HG03469 (cell line): Measurements from ENCODE around the gene PLAU.
A peak's percentile ranks its signal among the peaks of the same experiment; 100 is the strongest.
"Not testable (repeated sequence)": the region's sequence is repeated elsewhere in the genome, so short reads cannot be mapped to it uniquely, and the experiment has no call there.

Experiments
- ATAC-seq: cut with Tn5 transposase; IDR thresholded peaks from one replicate; pipeline ENCODE4 v1.9.1; 2021; ENCODE audit warnings: mild to moderate bottlenecking, moderate library complexity, moderate number of reproducible peaks; ENCODE audit not compliant: unreplicated experiment

PLAU gene

GRCh38 chr10:73948947-73949633, 38.2 kb downstream of the PLAU start:
- no peak for ATAC-seq

GRCh38 chr10:73950155-73950948, 39.4 kb downstream of the PLAU start:
- ATAC-seq, result no peak

- ATAC-seq, result no peak
Observed at GRCh38 chr10:73953665-73954064, 42.7 kb downstream of the PLAU start.

GRCh38 chr10:73954737-73955136, 43.8 kb downstream of the PLAU start:
- ATAC-seq, result no peak

- no peak for ATAC-seq
Observed at GRCh38 chr10:73955719-73956118, 44.8 kb downstream of the PLAU start.

- ATAC-seq, result peak; percentile 43
Observed at GRCh38 chr10:73956476-73957359, 45.8 kb downstream of the PLAU start.

- ATAC-seq, result no peak
Observed at GRCh38 chr10:73959484-73960243, 48.7 kb downstream of the PLAU start.

GRCh38 chr10:73962386-73962785, 51.5 kb downstream of the PLAU start:
- no peak for ATAC-seq

GRCh38 chr10:73963533-73963932, 52.6 kb downstream of the PLAU start:
- ATAC-seq, result not testable (repeated sequence)

GRCh38 chr10:73964743-73965142, 53.8 kb downstream of the PLAU start:
- ATAC-seq, result no peak

GRCh38 chr10:73965267-73965889, 54.4 kb downstream of the PLAU start:
- ATAC-seq, result not testable (repeated sequence)

- ATAC-seq, result no peak
Observed at GRCh38 chr10:73965890-73966768, 55.2 kb downstream of the PLAU start.

GRCh38 chr10:73967022-73967429, 56.1 kb downstream of the PLAU start:
- ATAC-seq, result no peak
